Sigmoid colon (tissue), 3 donors: Measurements from ENCODE around the gene CLEC3B.

Source experiments
- CTCF ChIP-seq, 4 experiments: fragments of 450-650 bp in 3 of 4; fragments of 200-600 bp in 1 of 4; IDR thresholded peaks; one replicate each; pipeline ENCODE4 v1.5.1; 2016 to 2019; ENCODE audit warnings: antibody characterized with exemption in 4 of 4, mild to moderate bottlenecking in 3 of 4, moderate library complexity in 2 of 4
- POLR2A ChIP-seq, 2 donors: fragments of 450-650 bp; IDR thresholded peaks; one replicate each; pipeline ENCODE4 v1.6.1; 2016; ENCODE audit warnings: antibody characterized with exemption in 2 of 2, mild to moderate bottlenecking in 2 of 2, moderate library complexity in 2 of 2

GRCh38 chr3:45041666-45042065, 15.6 kb downstream of the CLEC3B start:
- TF ChIP-seq CTCF (IDR thresholded peaks at IDR 0.05) (no peak), POLR2A (IDR thresholded peaks at IDR 0.05) (no peak)
